NCI-H82 (cell line): ENCODE data around the gene NSMCE1.
"Not testable (repeated sequence)": the region's sequence is repeated elsewhere in the genome, so short reads cannot be mapped to it uniquely, and the experiment has no call there.

Experiments
- DNase-seq: peaks from one replicate; lab custom pipeline; 2025; lab: John Stamatoyannopoulos, UW

NSMCE1 gene

GRCh38 chr16:27215660-27216059 is 52.9 kb downstream of the NSMCE1 start:
- DNase-seq = no peak

- DNase-seq = no peak
Observed at GRCh38 chr16:27214084-27214961, 54.2 kb downstream of the NSMCE1 start.

GRCh38 chr16:27211026-27211425 is 57.5 kb downstream of the NSMCE1 start:
- no peak for DNase-seq

GRCh38 chr16:27210174-27210573 is 58.4 kb downstream of the NSMCE1 start:
- no peak for DNase-seq

GRCh38 chr16:27209591-27209990 is 59.0 kb downstream of the NSMCE1 start:
- no peak for DNase-seq

- no peak for DNase-seq
Observed at GRCh38 chr16:27208796-27209195, 59.8 kb downstream of the NSMCE1 start.

- DNase-seq = no peak
Observed at GRCh38 chr16:27208081-27208680, 60.4 kb downstream of the NSMCE1 start.

GRCh38 chr16:27207121-27207520 is 61.5 kb downstream of the NSMCE1 start:
- DNase-seq = not testable (repeated sequence)

GRCh38 chr16:27205423-27206065 is 63.0 kb downstream of the NSMCE1 start:
- DNase-seq = no peak

- peak; percentile 24 for DNase-seq
Observed at GRCh38 chr16:27204312-27204915, 64.2 kb downstream of the NSMCE1 start.

- peak; percentile 100 for DNase-seq
Observed at GRCh38 chr16:27203507-27204311, 64.9 kb downstream of the NSMCE1 start, which contains the start of gene KDM8. Gene KDM8, plus strand, starts transcription at chr16:27203526. Its CDS starts 6,598 bp downstream, at chr16:27210124.

GRCh38 chr16:27202923-27203506 is 65.6 kb downstream of the NSMCE1 start:
- DNase-seq = peak; percentile 97

- not testable (repeated sequence) for DNase-seq
Observed at GRCh38 chr16:27200914-27201313, 67.7 kb downstream of the NSMCE1 start.

- DNase-seq = no peak
Observed at GRCh38 chr16:27199736-27200135, 68.8 kb downstream of the NSMCE1 start.

- no peak for DNase-seq
Observed at GRCh38 chr16:27199235-27199586, 69.4 kb downstream of the NSMCE1 start.

- peak; percentile 86 for DNase-seq
Observed at GRCh38 chr16:27198451-27199234, 69.9 kb downstream of the NSMCE1 start.

- no peak for DNase-seq
Observed at GRCh38 chr16:27197004-27197403, 71.6 kb downstream of the NSMCE1 start.

- DNase-seq = no peak
Observed at GRCh38 chr16:27195941-27196595, 72.5 kb downstream of the NSMCE1 start.

GRCh38 chr16:27195076-27195741 is 73.4 kb downstream of the NSMCE1 start:
- DNase-seq = no peak
